GM18909 (cell line): Measurements from ENCODE around the gene LGR5.
"Not testable (repeated sequence)": the region's sequence is repeated elsewhere in the genome, so short reads cannot be mapped to it uniquely, and the experiment has no call there.

ENCODE experiments used
- ATAC-seq: cut with Tn5 transposase; IDR thresholded peaks from one replicate; pipeline ENCODE4 v1.9.1; 2021; ENCODE audit warnings: mild to moderate bottlenecking; ENCODE audit not compliant: unreplicated experiment, poor library complexity

LGR5 gene

DNA sequence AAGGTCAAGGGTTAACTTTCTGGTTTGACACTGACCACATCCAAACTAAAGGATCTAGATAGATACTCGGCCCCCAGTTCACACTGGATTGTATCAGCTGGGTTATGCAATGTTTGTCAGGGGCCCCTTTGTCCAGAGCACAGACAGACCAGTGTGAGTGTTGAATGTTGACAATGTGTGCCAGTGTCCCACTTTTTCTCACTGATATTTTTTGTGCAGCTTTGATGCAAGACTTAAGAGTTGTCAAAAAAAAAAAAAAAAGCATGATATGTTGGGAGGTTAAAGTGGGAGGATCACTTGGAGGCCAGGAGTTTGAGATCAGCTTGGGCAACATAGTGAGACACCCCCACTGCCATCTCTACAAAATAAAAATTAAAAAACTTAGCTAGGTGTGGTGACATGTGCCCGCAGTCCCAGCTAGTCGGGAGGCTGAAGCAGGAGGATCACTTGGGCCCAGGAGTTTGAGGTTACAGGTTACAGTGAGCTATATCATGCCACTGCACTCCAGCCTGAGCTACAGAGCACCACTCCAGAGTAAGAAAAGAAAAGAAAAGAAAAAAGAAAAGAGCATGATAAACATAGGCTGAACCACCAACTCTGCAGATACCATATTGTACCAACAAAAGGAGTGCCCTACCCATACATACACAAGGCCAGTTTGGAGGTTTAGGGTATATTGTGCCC, 97.5 kb downstream of the LGR5 start:
- ATAC-seq = peak; percentile 21

DNA sequence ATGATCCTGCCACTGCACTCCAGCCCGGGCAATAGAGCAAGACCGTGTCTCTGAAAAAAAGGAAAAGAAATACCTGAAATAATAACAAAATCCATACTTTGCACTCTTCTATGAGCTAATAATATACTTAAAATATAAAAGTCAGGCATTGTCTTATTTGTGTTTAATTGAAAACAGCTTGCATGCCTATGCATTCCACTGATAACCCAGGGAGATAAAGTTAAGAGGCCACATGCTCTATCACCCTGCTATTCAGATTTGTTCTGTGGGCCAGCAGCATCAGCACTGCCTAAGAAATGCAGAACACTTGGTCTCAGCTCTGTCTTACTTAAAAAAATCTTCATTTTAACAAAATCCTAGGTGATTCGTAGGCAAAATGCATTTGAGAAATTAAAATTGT, 99.2 kb downstream of the LGR5 start:
- no peak for ATAC-seq

DNA sequence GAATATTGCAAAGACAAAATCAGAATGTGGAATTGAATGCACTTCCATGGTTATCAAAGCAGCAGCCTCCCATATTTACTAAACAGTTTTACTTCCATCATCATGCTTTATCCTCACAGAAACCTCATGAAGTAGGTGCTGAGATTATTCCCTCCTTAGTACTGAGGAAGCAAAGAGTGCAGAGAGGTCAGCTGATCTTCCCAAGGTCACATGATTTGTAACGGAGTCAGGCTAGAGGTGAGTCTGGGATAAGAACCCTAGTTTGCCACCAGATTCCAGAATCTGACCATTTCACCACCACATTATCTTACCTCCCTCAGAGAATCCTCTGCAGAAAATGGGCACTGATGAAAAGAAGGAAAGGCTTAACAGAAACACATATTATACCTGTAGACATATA, 102.0 kb downstream of the LGR5 start:
- no peak for ATAC-seq

DNA sequence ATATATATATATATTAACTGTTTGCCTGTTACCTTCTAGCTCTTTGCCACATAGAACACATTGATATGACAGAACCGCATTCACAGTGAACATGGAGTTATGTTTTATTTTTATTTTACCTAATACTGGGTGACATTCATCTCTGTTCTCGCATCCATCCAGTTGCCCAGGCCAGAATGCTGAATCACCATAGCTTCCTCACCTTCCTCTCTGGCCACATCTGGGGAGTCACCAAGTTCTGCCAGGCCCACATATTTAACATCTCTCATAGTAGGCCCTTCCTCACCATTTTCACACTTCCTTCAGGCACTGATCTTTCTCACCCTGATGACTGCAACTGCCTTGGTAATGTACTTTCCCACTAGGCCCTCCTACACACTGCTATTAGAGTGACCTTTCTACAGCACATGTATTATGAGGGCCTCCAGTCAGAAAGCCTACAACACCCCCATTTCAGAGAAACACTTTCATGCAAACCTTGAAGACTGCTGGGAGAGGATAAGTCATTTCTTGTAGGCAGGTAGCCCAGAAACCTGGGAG, 106.8 kb downstream of the LGR5 start:
- no peak for ATAC-seq

DNA sequence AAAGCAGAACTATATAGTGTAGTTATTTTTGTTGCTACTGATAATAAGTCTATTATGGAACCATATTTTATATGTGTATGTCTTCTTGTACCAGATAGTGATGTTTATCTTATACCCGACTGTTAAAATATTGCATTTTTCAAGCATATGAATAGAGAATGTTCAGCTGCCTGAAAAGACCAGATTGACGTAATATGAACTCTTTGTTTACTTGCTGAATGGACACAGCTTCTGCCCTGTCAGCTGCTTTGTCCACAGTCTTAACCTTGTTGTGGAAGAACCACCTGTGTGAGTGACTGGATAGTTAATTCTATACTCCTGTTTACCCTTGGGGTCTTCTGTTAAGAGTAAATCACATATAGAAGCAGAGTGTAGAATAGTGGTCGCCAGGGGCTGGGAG, 109.3 kb downstream of the LGR5 start:
- no peak for ATAC-seq

DNA sequence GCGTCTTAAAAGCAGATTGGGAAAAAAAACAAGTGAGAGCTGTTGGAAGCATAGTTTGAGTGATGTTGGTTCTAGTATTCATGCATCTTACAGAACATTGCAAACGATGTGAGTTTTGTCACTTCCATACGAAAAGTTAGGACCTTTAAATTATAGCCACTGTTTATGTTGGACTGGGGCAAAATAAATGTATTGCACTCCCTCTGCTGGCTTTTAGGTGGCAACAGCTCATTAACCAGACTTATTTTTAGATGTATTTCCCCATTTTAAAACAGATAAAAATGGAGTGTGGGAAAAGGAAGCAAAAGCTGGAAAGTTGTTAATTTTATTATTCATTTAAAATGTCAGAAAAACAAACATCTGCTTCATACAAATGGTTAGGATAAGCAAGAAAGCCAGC, 111.9 kb downstream of the LGR5 start:
- no peak for ATAC-seq

DNA sequence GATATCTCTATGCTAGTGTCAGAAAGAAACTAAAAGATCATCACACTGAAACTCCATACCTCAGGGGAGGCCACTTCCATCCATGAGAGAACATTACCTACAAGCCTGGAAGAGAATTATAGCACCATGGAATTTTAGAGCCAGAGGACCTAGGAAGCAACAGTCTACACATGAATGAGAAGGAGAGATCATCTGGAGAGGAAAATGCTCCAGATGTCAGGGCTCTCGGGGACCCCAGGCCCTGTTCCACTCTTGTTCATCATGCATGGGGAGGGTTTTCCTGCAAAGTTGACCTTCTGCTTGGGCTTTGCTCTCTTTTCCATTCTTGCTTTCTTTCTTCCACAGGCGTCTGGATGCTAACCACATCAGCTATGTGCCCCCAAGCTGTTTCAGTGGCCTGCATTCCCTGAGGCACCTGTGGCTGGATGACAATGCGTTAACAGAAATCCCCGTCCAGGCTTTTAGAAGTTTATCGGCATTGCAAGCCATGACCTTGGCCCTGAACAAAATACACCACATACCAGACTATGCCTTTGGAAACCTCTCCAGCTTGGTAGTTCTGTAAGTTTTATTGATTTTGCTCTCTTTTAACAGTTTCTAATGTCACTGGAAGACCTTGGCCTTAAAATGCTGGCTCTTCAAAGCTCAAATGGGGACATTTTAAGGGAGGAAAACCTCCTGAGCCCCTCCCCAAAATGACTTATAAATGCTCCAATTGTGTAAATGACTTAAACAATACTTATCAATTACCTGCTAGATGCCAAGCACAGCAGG, 113.3 kb downstream of the LGR5 start:
- ATAC-seq = no peak

DNA sequence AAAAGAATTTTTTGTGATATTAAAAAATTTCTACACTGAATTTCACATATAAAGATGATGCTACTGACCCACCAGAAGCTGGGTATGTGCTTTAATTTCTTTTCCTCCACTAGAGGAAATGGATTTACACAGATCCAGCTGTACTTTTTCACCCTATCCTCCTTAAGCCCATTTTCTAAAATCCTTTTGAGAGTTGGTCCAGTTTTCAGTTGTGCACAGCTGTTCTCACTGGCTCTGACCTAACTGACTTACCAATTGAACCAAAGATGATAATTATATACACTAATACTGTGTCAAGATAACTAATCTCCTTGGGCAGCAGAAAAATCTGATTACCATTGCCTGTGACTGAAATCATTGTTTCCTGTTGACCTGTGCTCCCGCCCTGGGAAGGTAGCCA, 115.6 kb downstream of the LGR5 start:
- no peak for ATAC-seq

DNA sequence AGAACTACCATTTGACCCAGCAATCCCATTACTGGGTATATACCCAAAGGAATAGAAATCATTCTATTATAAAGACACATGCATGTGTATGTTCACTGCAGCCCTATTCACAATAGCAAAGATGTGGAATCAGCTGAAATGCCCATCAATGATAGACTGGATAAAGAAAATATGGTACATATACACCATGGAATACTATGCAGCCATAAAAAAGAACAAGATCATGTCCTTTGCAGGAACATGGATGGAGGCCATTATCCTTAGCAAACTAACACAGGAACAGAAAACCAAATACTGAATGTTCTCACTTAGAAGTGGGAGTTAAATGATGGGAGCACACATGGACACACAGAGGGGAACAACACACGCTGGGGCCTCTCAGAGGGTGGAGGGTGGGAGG, 116.2 kb downstream of the LGR5 start:
- ATAC-seq = not testable (repeated sequence)

DNA sequence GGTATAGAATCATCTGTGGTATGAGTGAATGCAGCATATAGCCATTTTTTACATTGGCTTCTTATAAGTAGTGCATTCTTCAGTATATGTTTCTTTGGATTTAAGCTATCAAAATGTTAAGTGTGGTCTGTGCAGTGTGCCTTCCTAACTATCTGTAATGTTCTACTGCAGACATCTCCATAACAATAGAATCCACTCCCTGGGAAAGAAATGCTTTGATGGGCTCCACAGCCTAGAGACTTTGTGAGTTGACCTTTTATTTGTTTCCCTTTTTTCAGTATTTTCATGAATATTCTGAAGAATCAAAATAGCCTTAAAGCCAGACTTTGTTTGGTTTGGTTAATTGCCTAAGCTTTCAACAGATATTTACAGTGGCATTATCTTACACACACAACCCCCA, 116.8 kb downstream of the LGR5 start:
- no peak for ATAC-seq

DNA sequence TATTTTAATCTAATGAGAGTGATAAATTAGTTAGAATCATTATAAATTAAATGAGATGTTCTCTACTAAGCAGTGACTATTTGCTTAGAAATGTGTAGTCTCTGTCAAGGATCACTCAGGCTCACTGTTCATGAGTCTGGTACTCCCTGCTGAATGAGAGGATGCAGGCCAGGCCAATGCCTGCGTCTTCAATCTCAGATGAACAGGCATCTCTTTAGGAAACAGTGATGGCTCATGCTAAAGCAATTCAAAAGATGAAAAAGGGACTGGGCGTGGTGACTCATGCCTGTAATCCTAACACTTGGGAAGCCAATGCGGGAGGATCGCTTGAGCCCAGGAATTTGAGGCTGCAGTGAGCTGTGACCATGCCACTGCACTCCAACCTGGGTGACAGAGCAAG, 117.3 kb downstream of the LGR5 start:
- no peak for ATAC-seq

DNA sequence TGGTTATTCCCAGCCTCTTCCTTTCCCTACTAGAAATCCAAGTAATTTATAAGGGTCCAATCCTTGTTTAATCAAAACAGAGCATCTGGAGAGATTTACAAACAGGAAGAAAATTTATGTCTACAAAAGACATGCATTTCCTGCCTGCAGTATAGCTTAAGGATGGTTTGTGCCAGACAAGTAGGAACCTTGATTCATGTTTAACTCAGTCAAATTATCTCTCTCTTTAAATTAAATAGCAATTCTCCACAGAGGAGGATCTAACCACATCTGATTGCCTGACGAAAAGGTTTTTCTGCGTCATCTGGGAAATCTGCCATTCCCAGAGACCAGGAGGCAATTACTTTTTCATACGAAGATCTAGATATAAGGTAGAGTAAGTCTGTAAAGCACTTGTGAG, 118.8 kb downstream of the LGR5 start:
- ATAC-seq = no peak

DNA sequence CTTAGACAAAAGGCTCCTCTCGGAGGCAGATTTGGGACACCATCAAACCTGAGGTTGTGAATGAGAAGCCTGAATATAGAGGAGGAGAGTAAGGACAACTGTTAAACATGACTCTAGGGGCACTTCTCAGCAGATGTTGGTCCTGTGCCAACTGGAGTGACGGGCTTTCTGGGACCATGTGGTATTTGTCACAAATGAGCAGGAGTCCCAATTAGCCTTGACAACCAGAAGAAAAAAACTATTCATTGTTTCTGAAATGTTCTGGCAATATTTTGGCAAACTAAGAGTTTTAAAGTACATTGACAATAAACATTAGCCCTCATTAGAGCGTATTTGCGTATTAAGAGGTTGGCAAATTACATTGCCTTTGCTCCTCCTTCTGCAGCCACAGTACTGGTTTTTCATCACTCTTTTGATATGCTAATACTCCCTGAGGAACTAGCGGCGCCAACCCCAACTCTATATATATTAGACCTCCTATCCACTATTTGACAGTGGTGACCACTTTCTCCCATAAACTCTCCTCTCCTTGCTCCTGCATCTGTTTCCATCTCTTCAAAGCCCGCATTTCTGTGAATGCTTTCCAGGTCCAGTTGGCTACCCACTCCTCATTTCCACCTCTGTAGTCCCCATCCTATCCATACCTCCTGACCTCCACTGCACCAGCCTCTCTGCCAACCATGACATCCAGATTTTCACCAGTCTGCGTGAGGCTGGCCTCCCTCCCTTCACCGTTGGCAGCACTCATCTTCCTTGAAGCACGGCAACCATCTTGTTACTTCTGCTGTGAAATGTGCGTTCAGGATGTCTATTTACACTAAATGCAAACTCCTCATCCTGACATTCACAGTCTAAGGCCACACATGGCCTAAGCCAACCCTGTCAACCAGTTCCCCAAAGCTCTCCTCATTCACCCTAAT, 123.3 kb downstream of the LGR5 start:
- no peak for ATAC-seq

DNA sequence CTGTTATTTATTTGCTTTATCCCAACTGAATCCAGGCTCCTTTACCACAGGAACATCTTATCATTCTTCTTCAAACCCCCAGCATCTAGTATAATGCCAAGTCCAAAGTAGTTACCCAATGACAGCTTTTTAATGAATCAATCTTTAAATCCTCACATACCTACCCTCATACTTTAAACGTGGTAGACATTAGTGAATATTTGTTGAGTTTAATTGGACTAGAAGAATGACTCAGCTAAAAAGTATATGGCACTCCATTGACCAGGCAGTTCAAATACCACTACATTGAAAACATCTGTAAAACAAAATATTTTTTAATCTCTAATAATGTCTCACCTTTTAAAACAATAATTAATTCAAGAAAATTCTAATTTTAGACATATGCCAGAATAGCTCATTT, 125.9 kb downstream of the LGR5 start:
- ATAC-seq = no peak

DNA sequence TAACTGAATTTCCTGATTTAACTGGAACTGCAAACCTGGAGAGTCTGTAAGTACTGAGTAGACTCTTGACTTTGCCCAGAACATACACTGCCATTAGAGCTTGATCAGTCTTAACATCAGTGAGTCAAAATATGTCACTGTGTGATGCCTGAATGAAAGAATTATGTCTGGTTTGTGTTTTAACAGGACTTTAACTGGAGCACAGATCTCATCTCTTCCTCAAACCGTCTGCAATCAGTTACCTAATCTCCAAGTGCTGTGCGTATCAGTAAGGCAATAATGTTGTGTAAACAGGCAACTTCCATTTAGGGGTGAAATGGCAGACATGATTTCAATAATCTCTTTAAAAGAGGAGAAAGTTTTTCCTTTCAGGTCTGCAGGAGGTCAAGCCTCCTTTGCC, 127.1 kb downstream of the LGR5 start:
- ATAC-seq = no peak

DNA sequence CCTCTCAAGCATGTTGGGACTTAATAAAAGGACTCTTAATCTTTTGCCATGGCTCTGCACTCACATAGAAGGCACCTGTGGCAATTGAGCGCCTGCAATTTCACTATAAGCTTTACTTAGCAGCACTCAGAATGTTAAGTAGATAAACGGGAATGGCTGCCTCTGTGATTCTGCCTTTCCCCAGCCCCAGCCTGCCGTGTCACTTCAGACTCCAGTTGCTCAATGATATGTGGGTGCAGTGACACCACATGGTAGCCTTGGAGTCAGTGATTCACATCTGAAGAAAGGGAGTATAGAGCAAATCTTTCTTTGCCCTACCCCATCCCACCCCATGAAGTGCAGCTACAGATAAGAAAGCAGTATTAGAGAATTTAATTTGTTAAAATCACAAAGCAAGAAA, 127.9 kb downstream of the LGR5 start:
- no peak for ATAC-seq

DNA sequence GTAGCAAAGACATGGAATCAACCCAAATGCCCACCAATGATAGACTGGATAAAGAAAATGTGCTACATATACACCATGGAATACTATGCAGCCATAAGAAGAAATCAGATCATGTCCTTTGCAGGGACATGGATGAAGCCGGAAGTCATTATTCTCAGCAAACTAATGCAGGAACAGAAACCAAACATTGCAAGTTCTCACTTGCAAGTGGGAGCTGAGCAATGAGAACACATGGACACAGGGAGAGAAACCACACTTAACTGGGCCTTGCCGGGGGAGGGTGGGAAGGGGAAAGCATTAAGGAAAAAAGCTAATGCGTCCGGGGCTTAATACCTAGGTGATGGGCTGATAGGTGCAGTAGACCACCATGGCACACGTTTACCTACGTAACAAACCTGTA, 130.3 kb downstream of the LGR5 start:
- ATAC-seq = not testable (repeated sequence)

DNA sequence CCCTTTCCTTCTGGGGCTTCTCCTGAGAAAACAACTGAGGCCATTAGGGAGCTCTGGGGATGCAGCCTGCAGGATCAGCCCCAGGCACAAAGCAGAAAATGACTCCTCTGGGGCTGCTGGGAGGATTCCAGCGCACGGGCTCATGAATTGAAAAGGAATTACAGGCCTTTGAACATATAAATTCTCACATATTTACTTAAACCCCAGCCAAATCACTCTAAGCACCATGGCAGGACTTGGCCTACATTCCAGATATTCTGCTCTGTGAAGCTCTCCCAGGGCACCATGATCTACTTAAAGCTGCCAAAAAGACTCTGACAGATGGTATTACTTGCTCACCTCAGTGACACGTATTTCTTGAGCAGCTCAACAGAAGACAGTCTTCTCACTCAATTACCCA, 136.9 kb downstream of the LGR5 start:
- ATAC-seq = no peak

DNA sequence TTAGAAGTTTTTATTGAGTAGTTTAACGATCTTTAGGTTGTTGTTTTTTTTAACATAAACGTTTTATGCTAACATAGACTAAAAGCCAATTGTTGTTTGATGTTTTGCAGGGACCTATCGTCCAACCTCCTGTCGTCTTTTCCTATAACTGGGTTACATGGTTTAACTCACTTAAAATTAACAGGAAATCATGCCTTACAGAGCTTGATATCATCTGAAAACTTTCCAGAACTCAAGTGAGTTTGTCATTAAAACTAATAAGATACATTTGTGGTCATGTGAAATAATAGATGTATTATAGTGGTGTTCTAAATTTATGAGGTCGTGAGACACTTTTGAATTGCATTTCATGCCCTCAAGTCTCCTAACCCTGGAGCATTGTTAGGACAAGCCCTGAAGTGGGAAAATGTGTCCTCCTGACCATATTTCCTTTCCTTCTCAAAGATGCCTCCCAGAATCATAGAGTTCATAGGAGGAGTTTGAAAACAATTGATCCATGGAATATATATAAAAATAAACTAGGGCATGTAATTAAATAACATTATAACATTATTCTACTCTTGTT, 139.2 kb downstream of the LGR5 start:
- no peak for ATAC-seq

DNA sequence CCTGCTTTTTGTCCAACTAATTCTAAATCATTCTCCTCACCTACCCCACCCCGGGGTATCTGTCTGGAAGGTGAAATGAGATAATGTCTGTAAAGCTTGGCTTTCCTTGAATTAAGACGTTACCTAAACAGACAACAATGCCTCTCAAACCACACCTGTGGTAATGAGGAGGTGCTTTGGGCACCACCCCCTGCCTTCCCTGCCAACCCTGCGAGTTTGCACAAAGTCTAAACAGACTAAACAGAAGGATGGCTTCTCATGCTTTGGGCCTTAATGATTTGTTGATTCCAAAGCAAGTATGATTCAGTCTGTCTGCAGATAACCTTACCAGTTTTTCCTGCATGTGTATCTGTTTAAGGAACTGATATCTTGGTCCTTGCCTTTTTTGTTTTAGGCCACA, 141.6 kb downstream of the LGR5 start:
- ATAC-seq = no peak

DNA sequence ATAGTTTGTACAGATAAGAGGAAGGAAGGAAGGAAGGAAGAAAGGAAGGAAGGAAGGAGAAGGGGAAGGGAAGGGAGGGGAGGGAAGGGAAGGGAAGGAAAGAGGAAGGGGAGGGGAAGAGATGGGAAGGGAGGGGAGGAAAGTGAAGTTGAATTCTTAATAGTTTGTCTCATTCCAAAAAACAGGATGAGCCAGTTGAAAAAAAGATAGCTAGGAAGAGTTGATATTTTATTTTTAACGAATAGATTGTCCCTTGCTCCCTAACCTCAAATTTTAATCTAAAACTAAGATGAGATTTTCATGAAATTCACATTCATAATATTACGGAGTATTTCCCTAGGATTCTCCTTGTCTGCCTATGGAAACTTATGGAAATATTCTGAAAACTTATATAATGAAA, 143.3 kb downstream of the LGR5 start:
- no peak for ATAC-seq
